AG08396 (cell line): ENCODE measurements around the gene DCAF8L1.
"Not testable (repeated sequence)": the region's sequence is repeated elsewhere in the genome, so short reads cannot be mapped to it uniquely, and the experiment has no call there.

Experiments
- DNase-seq: peaks from one replicate; pipeline ENCODE4 v3.0.0; 2012; ENCODE audit warnings: low spot score, mixed read lengths

DCAF8L1 gene

GRCh38 chrX:27981349-27981748 lies at the start of gene DCAF8L1:
Gene DCAF8L1 (minus strand): TSS chrX:27981449. CDS start chrX:27981334, 115 bp downstream.
- no peak for DNase-seq

DNA sequence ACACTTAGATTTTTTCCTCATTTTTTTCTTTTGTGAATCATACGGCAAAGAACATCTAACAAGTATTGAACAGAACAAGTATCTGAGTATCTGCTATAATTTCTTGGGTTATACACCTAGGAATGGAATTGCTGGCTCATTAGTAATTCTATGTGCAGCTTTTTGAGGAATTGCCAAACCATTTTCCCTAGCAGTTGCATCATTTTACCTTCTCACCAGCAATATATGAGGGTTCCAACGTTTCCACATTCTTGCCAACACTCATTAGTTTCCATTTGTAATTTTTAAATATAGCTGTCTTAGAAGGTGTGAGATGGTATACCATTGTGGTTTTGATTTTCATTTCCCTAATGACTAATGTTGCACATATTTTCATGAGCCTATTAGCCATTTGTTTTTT lies 41.1 kb upstream of the DCAF8L1 start:
- DNase-seq: no peak

DNA sequence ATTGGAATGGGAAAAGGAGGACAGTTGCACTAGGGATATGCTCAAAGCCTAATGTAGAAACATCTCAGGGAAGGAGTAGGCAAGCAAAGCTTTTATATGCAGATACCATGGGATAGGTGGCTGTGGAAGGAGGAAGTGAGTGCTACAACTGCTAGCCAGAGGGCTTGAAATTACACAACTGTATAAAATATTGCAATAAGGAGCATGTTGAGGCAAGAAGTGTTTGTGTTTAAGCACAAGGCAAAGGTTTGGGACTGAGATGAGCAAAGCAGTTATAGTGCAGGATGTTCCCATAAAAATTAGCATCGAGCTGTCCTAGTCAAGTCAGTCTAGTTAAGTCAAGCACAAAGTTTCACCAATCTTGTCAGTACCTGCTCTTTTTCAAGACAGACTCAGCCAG lies 35.6 kb upstream of the DCAF8L1 start:
- no peak for DNase-seq

DNA sequence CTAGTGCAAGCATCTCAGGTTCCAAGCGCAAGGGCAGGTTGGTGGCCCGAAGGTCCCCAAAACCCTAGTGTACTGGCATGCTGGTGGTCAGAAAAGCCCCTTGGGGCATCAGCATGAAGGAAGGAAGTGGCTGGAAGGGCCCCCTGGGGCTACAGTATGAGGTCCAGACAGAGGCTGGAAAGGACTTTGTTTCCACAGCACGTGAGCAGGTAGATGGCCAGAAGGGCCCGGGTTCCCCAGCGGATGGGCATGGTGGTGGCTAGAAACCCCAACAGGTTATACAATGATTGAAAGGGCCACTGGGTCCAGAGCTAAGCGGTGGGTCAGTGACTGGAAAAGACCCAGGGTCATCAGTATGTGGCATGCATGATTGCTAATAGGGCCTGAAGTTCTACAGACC lies 34.7 kb upstream of the DCAF8L1 start:
- no peak for DNase-seq

GRCh38 chrX:28010875-28011274 lies 29.6 kb upstream of the DCAF8L1 start:
- no peak for DNase-seq

- DNase-seq: no peak
These were observed 17.4 kb upstream of the DCAF8L1 start for GRCh38 chrX:27998666-27999065.

DNA sequence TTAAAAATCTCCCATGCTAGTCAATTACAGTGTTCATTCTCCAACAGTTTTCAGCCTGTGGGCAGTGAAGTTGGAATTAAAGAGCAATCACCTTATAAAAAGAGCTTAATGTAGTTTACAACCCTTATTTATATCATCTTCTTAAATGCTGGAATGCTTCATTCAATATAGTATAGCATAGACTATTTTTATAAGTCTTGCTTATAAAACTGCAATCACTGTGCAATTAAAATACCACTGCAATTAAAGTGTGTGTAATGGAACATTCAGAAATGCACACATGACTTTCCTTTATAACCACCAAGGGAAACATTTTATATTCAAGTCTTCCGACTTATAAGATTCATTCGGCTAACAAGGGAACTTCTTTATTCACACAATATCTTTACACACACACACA lies 16.4 kb upstream of the DCAF8L1 start:
- DNase-seq: no peak

GRCh38 chrX:27996132-27996531 lies 14.9 kb upstream of the DCAF8L1 start:
- DNase-seq: no peak

GRCh38 chrX:27995611-27996010 lies 14.4 kb upstream of the DCAF8L1 start:
- DNase-seq: no peak

GRCh38 chrX:27987862-27988646 lies 6.8 kb upstream of the DCAF8L1 start:
- DNase-seq: no peak

DNA sequence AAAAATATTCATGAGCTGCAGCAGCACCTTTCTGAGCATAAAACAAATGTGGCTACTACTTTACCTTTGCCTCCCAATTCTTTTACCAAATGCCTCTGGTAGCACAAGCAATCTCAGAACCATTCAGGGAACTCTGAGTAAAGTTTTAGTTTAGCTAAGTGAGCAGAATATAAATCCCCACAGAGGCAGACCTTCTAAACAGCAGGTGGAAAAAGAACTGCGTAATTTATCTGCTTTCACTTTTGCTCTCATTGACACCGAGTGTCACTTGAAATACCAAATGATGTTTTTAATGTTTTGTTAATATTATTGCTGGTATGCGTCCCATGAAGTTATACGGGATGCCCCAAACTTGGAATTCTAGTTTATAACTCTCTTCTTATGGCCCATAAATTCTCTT lies 4.3 kb downstream of the DCAF8L1 start:
- not testable (repeated sequence) for DNase-seq

GRCh38 chrX:27976284-27976683 lies 5.0 kb downstream of the DCAF8L1 start:
- DNase-seq: no peak

- no peak for DNase-seq
These were observed 12.4 kb downstream of the DCAF8L1 start for GRCh38 chrX:27968878-27969277.

GRCh38 chrX:27968352-27968751 lies 12.9 kb downstream of the DCAF8L1 start:
- no peak for DNase-seq

- DNase-seq: no peak
These were observed 14.3 kb downstream of the DCAF8L1 start for GRCh38 chrX:27966955-27967354.

- DNase-seq: no peak
These were observed 14.8 kb downstream of the DCAF8L1 start for GRCh38 chrX:27966492-27966891.

DNA sequence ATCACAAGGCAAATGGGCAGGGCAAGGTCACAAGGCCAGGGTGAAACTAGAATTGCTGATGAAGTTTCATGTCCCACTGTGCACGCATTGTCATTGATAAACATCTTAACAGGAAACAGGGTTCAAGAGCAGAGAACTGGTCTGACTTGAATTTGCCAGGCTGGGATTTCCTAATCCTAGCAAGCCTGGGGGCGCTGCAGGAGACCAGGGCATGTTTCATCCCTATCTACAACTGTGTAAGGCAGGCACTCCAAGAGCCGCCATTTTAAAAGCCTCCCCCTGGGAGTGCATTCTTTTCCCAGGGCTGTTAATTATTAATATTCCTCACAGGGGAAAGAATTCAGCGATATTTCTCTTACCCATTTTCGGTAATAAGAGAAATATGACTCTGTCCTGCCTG lies 15.9 kb downstream of the DCAF8L1 start:
- not testable (repeated sequence) for DNase-seq

DNA sequence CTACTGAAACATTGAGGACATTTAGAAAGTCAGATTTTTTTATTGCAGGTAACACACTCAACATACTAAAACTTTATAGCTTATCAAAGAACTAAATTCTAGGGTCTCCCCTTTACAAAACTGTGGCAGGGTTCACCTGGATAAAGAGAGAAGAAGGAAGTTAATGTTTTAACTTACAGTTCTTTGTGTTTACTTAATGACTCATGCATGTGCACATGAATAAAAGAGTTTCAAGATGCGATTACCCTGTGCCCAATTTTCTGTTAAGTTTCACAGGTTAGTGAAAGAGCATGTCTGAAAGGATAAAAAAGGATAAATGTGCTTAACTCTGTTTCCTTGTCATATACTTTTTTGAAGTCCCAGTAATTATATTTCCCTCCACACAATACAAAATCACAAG lies 16.8 kb downstream of the DCAF8L1 start:
- no peak for DNase-seq

DNA sequence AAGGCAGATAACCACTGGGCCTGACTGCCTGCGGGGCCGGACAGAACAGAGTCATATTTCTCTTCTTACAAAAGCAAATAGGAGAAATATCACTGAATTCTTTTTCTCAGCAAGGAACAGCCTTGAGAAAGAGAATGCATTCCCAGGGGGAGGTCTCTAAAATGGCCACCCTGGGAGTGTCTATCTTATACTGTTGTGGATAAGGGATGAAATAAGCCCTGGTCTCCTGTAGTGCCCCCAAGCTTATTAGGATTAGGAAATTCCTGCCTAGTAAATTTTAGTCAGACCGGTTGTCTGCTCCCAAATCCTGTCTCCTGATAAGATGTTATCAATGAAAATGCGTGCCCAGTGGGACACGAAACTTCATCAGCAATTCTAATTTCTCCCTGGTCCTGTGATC lies 20.8 kb downstream of the DCAF8L1 start:
- DNase-seq: not testable (repeated sequence)

DNA sequence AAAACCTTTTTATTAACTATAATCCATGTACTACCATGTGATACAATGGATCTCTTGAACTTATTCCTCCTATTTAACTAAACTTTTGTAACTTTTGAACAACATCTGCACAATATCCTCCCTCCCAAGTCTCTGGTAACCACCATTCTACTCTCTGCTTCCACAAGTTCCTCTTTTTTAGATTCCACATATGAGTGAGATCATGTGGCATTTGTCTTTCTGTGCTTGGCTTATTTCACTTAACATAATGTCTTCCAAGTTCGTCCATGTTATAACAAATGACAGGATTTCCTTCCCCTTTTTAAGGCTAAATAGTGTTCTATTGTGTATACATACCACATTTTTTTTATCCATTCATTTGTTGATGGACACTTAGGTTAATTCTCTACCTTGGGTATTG lies 28.1 kb downstream of the DCAF8L1 start:
- DNase-seq: no peak

- DNase-seq: no peak
These were observed 47.9 kb downstream of the DCAF8L1 start for GRCh38 chrX:27933361-27933760.
